IPS-NIHi7 (cell line): ENCODE measurements around the gene CHST1.
A peak's percentile ranks its signal among the peaks of the same experiment; 100 is the strongest.

Experiments used
- DNase-seq: peaks from one replicate; pipeline ENCODE4 v3.0.0; 2012; ENCODE audit warnings: mixed read lengths; ENCODE audit errors: extremely low spot score

Gene CHST1

GRCh38 chr11:45665206-45665932 lies at the start of gene CHST1:
Gene CHST1, minus strand, starts transcription at chr11:45665622. Its CDS starts 14,699 bp downstream, at chr11:45650923.
- peak; percentile 60 for DNase-seq

- DNase-seq, result no peak
Measured at GRCh38 chr11:45713573-45713972, 48.2 kb upstream of the CHST1 start.

- no peak for DNase-seq
Measured at GRCh38 chr11:45710561-45710960, 45.1 kb upstream of the CHST1 start.

- no peak for DNase-seq
Measured at GRCh38 chr11:45708887-45709663, 43.7 kb upstream of the CHST1 start.

- no peak for DNase-seq
Measured at GRCh38 chr11:45704635-45705034, 39.2 kb upstream of the CHST1 start.

GRCh38 chr11:45704133-45704532 lies 38.7 kb upstream of the CHST1 start:
- no peak for DNase-seq

GRCh38 chr11:45702511-45702910 lies 37.1 kb upstream of the CHST1 start:
- no peak for DNase-seq

GRCh38 chr11:45698777-45699497 lies 33.5 kb upstream of the CHST1 start:
- DNase-seq, result no peak

- no peak for DNase-seq
Measured at GRCh38 chr11:45692808-45693453, 27.5 kb upstream of the CHST1 start.

GRCh38 chr11:45688472-45689033 lies 23.1 kb upstream of the CHST1 start:
- no peak for DNase-seq

- DNase-seq, result no peak
Measured at GRCh38 chr11:45687836-45688235, 22.4 kb upstream of the CHST1 start.

- no peak for DNase-seq
Measured at GRCh38 chr11:45685964-45686537, 20.6 kb upstream of the CHST1 start.

- peak; percentile 26 for DNase-seq
Measured at GRCh38 chr11:45684440-45684839, 19.0 kb upstream of the CHST1 start.

- DNase-seq, result no peak
Measured at GRCh38 chr11:45683271-45684058, 18.0 kb upstream of the CHST1 start.

GRCh38 chr11:45679806-45680205 lies 14.4 kb upstream of the CHST1 start:
- DNase-seq, result no peak

GRCh38 chr11:45678976-45679375 lies 13.6 kb upstream of the CHST1 start:
- peak; percentile 42 for DNase-seq

GRCh38 chr11:45677770-45678512 lies 12.5 kb upstream of the CHST1 start:
- DNase-seq, result no peak

- no peak for DNase-seq
Measured at GRCh38 chr11:45676522-45677095, 11.2 kb upstream of the CHST1 start.

- no peak for DNase-seq
Measured at GRCh38 chr11:45675646-45676045, 10.2 kb upstream of the CHST1 start.
